Measurements from ENCODE around the gene SPATS2.
"Not testable (repeated sequence)": the region's sequence is repeated elsewhere in the genome, so short reads cannot be mapped to it uniquely, and the experiment has no call there.

The SPATS2 gene

DNA sequence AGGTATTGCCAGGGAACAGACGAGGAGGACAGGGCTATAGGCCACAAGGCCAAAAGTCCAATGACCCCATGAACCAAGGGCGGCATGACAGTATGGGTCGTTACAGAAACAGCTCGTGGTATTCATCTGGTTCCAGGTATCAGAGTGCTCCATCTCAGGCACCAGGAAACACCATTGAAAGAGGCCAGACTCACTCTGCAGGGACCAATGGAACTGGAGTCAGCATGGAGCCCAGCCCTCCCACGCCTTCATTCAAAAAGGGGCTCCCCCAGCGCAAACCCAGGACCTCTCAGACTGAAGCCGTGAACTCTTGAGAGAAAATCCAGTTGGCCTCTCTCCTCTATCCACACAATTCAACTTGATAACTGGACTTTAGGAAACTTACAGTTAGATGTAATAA is 158.7 kb downstream of the SPATS2 start:
- DNase-seq = no peak

DNA sequence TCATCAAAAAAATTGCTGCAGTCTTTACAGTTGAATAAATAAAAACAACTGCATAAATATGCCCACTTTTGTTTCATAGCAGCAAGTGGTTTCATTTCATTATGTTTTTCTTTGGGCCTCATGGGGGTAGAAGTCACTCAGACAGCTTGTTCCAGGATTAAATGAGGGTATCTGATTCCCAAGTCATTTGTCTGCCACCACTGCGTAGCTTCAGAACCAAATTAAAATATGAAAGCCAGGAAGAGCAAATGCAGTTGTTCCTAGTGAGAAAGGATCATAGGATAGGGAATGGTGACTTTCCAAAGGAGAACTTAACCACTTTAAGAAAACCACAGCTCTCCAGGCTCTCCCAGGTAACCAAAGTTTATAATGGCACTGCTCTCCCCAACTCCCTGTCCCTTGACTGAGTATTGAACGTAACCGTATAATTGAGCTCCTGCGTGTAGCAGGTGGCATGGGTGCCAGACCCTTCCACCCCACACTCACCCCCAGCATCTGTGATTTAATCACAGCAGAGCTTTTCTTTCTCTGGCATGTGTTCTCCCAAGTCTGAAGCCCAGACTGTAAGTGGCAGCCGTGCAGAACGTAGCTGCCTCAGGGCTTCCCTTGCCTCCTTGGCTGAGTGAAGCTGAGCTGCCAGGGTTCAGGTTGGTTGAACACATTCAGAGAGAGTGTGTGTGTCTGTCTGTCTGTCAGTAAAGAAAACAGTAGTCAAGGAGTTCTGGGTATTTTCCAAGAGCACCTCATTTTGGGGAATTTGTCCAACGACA is 160.3 kb downstream of the SPATS2 start:
- DNase-seq = no peak

DNA sequence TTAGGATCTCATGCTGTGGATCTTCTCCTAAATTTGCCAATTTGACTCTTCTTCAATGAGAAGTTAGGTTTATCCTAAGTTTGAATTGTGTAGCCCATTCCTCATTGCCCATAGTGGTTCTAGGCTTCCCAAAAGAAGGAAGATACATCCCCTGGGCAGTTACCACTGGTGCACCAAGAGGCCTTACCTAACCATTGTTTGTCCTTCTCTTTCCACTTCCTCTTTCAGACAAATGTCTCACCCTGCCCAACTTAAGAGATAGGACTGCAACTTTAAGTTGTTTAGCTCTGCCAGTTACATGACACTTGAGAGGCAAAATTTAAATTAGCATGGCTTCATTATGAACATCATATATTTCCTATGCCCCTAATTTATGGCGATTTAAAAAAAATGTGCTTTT is 162.2 kb downstream of the SPATS2 start:
- DNase-seq = no peak

DNA sequence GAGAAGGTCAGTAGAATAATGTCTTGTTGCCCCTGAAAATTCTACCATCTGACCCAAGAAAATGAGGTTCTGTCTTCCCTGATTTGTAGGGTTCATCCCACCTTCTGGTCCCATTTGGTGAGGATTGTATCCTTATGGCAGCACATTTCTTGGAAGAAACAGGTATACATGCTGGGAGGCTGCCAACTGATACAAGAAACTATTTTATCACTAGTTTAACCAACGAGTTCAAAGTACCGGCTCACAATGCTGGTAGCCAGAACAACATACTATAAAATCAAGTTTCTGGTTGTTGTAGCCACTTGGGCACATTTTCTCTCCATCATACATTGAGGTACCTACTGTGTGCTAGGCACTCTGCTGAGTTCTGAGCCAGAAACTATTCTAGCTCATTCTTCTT is 164.5 kb downstream of the SPATS2 start:
- no peak for DNase-seq

DNA sequence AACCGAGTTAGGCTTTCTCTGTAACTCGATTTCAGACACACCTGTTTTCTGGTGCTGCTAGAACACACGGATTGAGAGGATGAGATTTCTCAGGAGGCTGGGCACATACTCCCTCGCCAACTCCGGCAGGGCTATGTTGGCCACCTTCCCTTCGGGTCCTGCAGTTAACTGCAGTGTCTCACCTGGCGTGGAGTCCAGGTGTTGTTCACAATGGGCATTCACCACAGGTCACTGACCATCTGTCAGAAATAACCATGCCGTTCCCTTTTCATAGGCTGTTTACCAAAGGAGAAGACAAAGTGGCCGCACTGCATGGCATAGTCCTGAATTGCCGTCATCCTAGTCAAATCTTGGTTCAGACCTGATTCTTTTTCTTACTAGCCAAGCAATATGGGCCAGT is 166.1 kb downstream of the SPATS2 start:
- DNase-seq = no peak

DNA sequence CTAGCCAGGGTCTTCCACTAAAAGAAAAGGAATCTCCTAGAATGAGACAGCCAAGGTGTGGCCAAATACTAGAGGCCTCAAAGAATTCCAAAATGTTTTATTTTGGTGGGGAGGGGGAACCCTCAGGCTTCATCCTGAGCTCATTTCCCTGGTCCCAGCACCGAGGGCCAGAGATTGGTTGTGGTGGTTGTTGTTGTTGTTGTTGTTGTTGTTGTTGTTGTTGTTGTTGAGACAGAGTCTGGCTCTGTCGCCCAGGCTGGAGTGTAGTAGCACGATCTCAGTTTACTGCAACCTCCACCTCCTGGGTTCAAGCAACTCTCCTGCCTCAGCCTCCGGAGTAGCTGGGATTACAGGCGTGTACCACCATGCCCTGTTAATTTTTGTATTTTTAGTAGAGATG is 166.9 kb downstream of the SPATS2 start:
- not testable (repeated sequence) for DNase-seq

DNA sequence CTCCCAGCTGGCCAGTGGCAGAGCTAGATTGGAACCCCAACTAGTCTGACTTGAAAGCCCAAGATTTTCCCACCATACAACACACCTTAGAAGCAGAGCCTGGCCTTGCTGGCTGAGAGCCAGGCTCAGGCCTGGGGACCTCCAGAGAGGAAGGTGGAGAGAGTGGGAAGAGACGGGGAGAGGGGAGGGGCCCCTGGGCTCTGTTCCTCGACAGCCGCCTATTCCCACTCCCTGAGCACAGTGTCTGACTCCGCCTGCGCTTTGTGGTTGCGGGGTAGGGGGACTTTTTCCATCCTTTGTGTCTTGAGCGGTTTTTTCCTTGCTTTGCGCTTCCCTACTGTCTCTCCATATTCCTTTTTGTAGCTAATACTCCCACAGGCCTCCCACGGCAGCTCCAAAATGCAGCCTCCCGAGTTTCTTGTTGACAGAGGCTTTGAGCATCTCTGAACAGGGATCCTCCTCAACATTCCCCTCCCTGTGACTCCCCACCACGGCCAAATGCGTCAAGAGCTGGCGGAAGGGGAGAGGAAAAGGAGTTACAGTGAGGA is 167.5 kb downstream of the SPATS2 start:
- DNase-seq = no peak

DNA sequence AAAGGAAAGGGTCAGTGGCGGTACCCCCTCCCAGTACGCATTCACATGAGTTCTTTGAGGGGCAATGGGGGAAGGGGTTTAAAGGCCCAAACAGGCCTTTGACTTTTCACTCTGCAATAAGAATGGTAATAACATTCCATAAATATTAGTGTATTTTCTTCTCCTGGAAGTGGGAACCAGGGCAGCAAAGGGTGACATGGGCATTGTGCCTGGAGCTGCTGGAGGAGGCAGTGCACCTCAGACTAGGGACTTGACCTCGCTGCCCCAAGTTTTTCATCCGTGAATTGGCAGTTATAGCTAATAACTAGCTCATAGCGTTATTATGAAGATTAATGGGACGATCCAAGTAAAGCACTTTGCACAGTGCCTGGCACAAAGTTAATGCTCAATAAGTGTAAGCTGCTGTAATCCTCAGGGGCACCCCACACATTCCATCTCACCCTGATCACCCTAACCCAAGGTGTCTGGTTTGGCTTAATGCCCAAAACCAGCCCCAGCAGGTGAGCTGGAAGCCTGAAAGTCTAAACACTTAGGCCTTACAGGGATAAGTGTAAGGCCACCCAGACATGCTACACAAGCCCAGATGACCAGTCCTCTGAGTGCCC is 168.8 kb downstream of the SPATS2 start:
- DNase-seq = no peak

DNA sequence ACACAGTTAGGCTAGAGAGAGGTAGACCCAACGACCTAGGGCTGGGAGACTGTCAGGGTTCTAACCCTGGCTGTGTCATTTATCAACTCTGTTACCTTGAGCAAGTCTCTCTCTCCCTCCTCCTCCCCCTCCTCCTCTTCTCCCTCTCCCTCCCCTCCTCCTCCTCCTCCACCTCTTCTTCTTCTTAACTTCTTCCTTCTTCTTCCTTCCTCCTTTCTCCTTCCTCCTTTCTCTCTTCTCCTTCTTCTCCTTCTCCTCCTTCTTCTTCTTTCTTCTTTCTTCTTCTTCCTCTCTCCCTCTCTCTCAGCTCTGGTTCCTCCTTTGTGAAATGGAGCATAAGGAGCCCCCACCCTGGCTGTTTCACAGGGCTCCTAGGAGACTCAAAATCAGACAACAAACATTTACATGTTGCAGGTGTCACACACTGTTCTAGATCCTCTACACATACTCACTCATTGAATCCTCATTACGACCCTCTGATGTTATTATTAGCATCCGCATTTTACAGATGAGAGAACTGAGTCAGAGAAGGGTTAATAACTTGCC is 169.3 kb downstream of the SPATS2 start:
- DNase-seq = no peak

DNA sequence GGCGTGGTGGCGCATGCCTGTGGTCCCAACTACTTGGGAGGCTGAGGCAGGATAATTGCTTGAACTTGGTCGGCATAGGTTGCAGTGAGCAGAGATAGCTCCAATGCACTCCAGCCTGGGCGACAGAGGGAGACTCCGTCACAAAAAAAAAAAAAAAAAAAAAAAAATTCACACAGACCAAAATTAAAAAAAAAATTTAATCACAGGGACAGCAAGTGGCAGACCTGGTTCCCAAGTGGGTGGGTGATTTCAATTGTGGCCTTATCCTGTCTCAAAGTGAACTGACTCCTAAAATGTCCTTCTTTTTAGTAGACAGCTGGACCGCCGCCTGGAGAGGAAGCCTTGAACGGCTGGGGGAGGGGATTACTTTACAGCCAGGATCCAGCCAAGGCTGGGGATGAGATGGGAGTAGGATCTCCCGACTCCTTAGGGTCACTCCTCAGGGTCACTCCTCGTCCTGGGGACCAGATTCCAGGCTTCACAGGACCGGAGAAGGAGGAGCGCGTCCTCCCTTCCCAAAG is 170.0 kb downstream of the SPATS2 start:
- DNase-seq = no peak

DNA sequence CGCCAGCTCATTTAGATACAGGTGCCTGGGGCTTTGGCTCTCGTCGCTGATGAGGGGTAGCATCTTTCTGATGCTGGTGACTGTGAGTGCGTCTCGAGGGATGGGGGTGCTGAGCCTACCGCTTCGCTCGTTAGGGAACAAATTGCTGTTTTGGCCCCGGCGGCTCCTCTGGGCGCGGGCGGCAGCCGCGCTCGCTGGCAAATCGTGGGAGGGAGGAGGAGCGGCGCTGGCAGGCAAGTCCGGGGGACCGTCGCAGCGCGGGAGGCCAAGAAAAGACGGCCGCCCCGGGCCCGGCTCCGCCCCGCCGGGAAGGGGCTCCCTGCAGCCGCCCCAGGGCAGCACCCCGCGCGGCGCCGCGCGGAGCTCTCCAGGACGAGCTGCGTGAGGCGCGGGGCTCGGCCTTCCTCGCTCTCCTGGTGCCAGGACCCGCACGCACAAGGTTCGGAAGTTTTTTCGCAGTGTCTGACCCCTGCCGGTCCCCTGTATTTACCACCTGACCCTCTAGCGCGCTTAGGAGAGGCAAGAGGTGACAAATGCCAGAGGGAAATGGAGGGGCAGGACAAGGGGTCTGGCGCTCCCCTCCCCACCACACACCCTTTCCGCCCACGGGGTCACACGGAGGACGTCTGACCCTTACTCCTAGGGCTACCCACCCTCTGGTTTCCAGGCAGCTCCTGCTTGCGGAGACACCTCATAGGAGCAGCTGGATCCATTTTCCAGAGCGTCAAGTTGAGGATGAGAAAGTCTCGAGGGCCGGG is 170.7 kb downstream of the SPATS2 start:
- peak; percentile 59 for DNase-seq

DNA sequence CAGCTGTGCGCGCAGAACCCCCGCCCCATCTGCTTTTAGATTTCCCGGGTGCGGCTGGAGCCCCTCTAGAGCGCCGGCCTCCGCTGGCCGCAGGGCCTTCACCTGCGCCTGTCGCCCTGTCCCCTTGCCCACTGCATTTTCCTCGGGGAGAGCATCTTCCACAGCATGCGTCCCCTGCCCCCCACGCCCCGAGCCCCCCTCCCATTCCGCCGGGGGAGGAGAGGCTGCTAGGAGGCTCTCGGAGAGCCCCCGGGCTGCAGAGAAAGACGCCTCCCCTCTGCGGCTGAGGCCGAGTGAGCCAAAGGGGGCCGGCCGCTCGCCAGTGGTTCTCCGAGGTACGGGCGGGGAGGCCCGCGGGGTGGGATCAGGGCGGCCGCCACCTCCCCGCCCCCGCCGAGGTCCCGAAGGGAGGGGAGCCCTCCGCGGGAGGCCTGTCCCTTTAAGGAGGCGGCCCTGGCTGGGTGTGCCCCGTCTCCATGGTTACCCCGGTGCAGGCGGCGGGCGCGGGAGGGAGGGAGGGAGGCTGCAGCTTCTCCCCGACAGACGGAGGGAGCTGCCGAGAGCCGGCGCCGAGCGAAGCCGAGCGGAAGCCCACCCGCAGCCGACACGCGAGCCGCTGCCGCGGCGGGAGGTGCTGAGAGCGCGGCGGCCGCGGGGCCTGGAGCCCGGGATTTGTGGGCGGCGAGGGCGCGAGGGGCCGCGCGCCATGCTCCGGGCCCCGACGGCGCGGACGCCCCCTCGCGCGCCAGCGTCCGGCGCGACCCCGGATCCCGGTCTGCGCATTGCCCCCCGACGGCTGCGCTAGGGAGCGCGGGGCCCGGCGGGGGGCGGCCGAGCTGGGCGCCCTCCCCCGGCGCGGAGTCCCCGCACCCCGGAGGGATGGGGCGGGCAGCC is 171.5 kb downstream of the SPATS2 start, which contains the start of gene KCNH3:
Gene KCNH3 (plus strand): TSS at position 521 of the 894 bp plus-strand sequence. CDS start 387 bp downstream, outside the sequence.
- peak; percentile 81 for DNase-seq

DNA sequence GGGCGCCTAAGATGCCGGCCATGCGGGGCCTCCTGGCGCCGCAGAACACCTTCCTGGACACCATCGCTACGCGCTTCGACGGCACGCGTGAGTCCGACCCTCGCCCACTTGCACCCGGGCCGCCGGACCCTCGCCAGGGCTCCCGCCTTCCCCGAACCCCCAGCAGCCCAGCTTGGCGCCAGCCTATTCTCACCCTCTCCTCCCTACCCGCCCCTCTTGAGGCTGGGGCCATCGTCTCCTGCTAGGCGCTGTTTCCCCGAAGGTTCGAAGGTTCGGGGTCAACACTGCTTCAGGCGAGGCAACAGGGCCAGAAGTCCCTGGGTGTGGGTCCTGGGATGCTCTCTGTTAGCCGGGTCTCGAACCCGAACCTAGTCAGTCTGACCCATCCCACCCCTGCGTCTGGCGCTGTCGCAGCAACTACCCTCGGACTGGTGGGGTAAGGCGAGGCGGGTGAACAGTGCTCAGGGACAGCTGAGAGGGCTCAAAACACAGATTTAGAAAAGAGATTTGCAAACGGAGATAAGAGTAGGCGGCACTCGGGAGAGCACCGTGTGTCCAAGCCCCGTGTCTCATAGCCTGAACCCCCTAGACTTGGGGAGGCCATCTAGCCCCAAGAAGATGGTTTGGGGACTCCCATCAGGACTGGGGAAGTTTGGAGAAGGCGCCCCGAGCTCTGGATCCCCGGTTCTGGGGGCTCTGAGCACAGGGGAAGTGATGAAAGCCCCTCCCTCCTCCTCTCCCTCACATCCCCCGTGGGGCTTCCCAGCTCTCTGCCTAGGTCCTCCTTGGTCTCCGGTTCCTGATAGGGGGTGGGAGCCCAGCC is 172.4 kb downstream of the SPATS2 start:
- DNase-seq = no peak

DNA sequence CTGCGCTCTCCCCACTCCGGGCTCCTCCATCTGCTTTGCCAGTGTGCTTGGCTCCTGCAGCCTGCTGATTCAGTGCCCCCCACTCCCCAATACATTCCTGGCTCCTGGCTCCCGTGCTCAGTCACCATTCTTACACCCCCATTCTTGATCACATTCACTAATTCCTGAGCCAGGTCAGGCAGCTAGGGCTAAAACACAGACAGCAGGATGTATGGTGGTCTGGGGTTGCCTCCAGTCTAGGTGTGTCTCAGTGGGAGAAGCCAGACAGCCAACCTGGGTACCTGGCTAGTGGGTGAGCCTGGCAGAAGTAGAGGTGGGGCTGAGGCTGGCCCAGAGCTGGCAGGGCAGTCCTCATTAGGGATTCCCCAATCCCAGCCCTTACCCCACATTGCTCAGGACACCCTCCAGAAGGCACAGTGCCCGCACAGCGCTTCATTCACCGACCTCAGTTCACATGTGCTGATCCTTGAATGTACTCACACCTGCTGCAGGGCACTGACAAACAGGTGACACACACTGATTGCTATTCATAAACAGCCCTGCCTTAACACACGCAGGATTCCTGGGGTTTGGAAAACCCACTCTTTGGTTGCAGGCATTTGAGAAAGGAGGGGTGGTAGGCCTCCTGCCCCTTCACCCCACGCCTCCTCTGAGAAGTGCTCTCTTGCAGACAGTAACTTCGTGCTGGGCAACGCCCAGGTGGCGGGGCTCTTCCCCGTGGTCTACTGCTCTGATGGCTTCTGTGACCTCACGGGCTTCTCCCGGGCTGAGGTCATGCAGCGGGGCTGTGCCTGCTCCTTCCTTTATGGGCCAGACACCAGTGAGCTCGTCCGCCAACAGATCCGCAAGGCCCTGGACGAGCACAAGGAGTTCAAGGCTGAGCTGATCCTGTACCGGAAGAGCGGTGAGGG is 173.2 kb downstream of the SPATS2 start:
- peak; percentile 75 for DNase-seq

DNA sequence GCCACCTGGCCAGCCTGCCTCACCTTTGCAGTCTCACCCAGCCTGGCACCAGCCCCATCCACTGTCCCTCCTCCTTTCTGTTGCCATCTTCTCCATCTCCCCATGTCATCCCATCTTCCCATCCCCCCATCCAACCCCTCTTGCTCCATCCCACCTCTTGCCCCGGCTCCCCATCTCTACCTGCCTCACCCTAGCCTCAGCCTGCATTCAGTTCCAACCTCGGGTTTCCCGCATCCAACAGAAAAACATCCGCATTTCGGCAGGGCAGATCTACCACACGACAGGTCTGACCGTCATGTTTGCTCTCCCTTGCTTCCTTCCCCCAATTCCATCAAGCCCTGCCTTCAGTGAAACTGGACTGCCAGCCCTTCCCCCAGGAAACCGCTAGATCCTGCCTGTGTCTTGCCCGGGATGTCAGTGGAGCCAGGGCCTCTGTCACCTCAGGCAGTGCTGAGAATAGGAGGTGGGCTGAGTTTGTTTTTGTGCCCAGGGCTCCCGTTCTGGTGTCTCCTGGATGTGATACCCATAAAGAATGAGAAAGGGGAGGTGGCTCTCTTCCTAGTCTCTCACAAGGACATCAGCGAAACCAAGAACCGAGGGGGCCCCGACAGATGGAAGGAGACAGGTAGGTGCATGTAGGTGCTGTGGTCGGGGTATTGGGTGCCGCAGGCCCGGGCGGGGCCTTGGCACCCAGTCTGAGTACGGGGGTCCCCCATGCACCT is 174.0 kb downstream of the SPATS2 start:
- DNase-seq = no peak

DNA sequence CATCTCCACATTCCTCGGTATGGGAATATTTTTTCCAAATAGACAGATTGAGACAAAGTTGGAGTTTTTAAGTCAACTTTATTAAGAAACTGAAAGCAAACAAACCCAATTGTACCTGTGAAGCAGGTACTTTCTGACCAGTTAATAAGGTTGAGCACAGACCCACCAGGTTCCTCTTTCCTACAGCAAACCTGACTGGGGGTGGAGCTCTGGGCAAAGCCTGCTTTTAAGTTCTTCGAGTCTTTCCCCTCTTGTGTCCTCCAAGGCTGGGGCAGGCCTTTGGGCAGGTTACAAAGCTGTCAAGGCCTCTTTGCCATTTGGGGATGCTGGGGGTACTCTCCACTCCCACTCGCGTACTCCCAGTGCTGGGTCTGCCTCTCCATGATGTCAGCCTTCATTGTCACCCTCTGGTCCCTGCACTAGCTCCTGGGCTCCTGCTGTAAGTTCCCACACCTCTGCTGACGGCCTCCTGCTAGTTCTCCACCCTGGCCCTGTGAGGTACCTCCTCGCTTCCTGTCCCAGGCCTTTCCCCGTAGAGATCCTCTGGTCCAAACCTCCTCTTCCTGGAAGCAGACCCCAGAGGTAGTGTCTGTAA is 174.7 kb downstream of the SPATS2 start:
- DNase-seq = no peak

DNA sequence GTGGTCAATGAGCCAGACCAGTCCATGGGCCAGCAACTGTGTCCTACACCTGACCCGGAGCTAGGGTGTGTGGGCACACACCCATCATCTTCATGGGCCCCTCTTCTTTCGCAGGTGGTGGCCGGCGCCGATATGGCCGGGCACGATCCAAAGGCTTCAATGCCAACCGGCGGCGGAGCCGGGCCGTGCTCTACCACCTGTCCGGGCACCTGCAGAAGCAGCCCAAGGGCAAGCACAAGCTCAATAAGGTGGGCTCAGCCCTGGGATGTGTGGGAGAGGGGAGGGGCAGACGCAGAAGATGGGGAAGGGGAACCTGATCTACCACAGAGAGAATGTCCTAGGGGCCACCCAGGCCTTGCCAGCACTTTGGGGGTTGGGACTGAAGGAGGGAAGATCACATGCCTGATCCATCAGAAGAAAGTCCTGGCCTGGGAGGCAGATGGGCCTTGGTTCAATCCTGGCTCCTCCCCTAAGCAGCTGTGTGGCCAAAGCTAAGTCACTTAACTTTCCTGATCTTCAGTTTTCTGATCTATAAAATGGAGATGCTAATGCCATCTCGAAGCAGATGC is 175.4 kb downstream of the SPATS2 start:
- no peak for DNase-seq

DNA sequence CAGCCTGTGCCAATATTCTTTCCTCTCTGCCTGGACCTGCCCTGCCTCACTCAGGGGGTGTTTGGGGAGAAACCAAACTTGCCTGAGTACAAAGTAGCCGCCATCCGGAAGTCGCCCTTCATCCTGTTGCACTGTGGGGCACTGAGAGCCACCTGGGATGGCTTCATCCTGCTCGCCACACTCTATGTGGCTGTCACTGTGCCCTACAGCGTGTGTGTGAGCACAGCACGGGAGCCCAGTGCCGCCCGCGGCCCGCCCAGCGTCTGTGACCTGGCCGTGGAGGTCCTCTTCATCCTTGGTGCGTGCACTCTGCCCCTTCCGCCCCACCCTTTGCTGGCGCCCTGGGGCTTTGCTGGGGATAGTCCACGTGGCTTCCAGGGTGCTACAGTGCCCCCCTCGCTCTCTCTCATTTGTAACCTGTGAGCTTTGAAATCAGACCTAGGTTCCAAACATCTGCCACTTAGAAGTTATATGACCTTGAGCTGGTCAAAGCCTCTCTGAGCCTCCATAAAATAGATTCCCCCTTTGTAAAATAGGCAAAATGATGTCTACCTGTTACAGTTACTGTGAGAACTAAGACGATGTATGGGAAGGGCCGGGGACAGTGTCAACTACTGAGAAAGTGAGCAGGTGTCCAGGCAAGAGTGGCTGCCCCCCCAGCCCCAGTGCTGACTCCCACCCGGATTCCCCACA is 176.1 kb downstream of the SPATS2 start:
- DNase-seq = no peak

Data from DMS53 (cell line).